GF-D8 (cell line): ENCODE data around the gene SOWAHB.
"Not testable (repeated sequence)": the region's sequence is repeated elsewhere in the genome, so short reads cannot be mapped to it uniquely, and the experiment has no call there.

Source experiments
- DNase-seq: peaks from one replicate; lab custom pipeline; 2025; lab: John Stamatoyannopoulos, UW

The SOWAHB gene

GRCh38 chr4:76895619-76896018 lies 2.3 kb downstream of the SOWAHB start:
- no peak for DNase-seq

GRCh38 chr4:76894537-76895255 lies 3.2 kb downstream of the SOWAHB start:
- no peak for DNase-seq

- no peak for DNase-seq
Measured at GRCh38 chr4:76892601-76893000, 5.3 kb downstream of the SOWAHB start.

GRCh38 chr4:76892001-76892400 lies 5.9 kb downstream of the SOWAHB start:
- no peak for DNase-seq

- no peak for DNase-seq
Measured at GRCh38 chr4:76886848-76887441, 11.0 kb downstream of the SOWAHB start.

GRCh38 chr4:76886214-76886613 lies 11.7 kb downstream of the SOWAHB start:
- DNase-seq = no peak

GRCh38 chr4:76883147-76883546 lies 14.8 kb downstream of the SOWAHB start:
- no peak for DNase-seq

GRCh38 chr4:76882630-76883029 lies 15.3 kb downstream of the SOWAHB start:
- DNase-seq = no peak

GRCh38 chr4:76881375-76881774 lies 16.6 kb downstream of the SOWAHB start:
- DNase-seq = no peak

- DNase-seq = no peak
Measured at GRCh38 chr4:76879731-76880364, 18.1 kb downstream of the SOWAHB start.

- DNase-seq = not testable (repeated sequence)
Measured at GRCh38 chr4:76878641-76879165, 19.2 kb downstream of the SOWAHB start.

GRCh38 chr4:76874176-76874575 lies 23.8 kb downstream of the SOWAHB start:
- no peak for DNase-seq

GRCh38 chr4:76873495-76873894 lies 24.4 kb downstream of the SOWAHB start:
- DNase-seq = no peak

- DNase-seq = no peak
Measured at GRCh38 chr4:76872556-76872955, 25.4 kb downstream of the SOWAHB start.

GRCh38 chr4:76868780-76869179 lies 29.2 kb downstream of the SOWAHB start:
- not testable (repeated sequence) for DNase-seq

GRCh38 chr4:76867880-76868655 lies 29.9 kb downstream of the SOWAHB start:
- no peak for DNase-seq

GRCh38 chr4:76867377-76867776 lies 30.6 kb downstream of the SOWAHB start:
- no peak for DNase-seq

- no peak for DNase-seq
Measured at GRCh38 chr4:76866641-76867040, 31.3 kb downstream of the SOWAHB start.

- no peak for DNase-seq
Measured at GRCh38 chr4:76858319-76858718, 39.6 kb downstream of the SOWAHB start.

- DNase-seq = no peak
Measured at GRCh38 chr4:76857074-76857409, 40.9 kb downstream of the SOWAHB start.

GRCh38 chr4:76856243-76857073 lies 41.5 kb downstream of the SOWAHB start:
- DNase-seq = no peak

- no peak for DNase-seq
Measured at GRCh38 chr4:76854858-76855257, 43.1 kb downstream of the SOWAHB start.
